GM12878 (cell line): ENCODE data around the gene GPBAR1. TPM values are rescaled to one million over a fixed set of nuclear protein-coding genes. Genes with fewer than 3 reads are reported as not detected.

Experiments
- ATAC-seq: fragments of 200-7000 bp; cut with Tn5 transposase; 3 replicates; pipeline ENCODE4 v1.9.1; 2020; ENCODE audit warnings: mild to moderate bottlenecking, moderate library complexity
- BruUV-seq: library from RNA; stranded (reverse); fragments of 400-500 nt; replicated peaks from 2 replicates; lab custom pipeline; 2021; lab: Mats Ljungman, UMichigan
- CTCF ChIA-PET: fragments of 300-600 bp; sonication (Branson Sonifier 250); formaldehyde crosslinking; extraction: SDS; loops from one replicate; lab custom pipeline; 2021; ENCODE audit warnings: inconsistent platforms; lab: Yijun Ruan, JAX
- POLR2A ChIA-PET: fragments of 350-600 bp; formaldehyde crosslinking; extraction: SDS; loops from one replicate; lab custom pipeline; 2021; ENCODE audit warnings: inconsistent platforms; lab: Charles Lee
- RAD21 ChIA-PET: fragments of 300-600 bp; sonication (Branson Sonifier 250); formaldehyde crosslinking; loops from one replicate; lab custom pipeline; 2023; ENCODE audit warnings: antibody characterized with exemption; ENCODE audit not compliant: unreplicated experiment; lab: Charles Lee
- SMC1A ChIA-PET: fragments of 300-600 bp; sonication (Branson Sonifier 250); formaldehyde crosslinking; loops from one replicate; lab custom pipeline; 2023; ENCODE audit not compliant: unreplicated experiment, uncharacterized antibody; lab: Charles Lee
- DNase-seq: peaks from one replicate; pipeline ENCODE4 v3.0.0-alpha.2; 2011; ENCODE audit warnings: low read depth, low spot score
- FAIRE-seq: peaks from 3 replicates; lab custom pipeline; 2011; peaks lifted over from hg19 to GRCh38; lab: Jason Lieb, UNC
- H2AFZ ChIP-seq: 2 replicates; pipeline ENCODE4 v1.6.0; 2011; ENCODE audit warnings: low read depth, low read length, control low read depth; ENCODE audit not compliant: control insufficient read depth
- H3K27ac ChIP-seq: 2 replicates; pipeline ENCODE4 v1.5.1; 2011; ENCODE audit warnings: control low read depth; ENCODE audit not compliant: control insufficient read depth, insufficient read depth
- H3K27me3 ChIP-seq, 2 experiments: replicated peaks in 1 of 2; 2 replicates each; pipeline versions ENCODE4 v1.6.0 to v1.6.1; 2011; ENCODE audit warnings: low read length in 1 of 2; ENCODE audit not compliant: control insufficient read depth in 2 of 2, insufficient read depth in 2 of 2
- H3K36me3 ChIP-seq, 2 experiments: 2 replicates each; pipeline ENCODE4 v1.5.1; 2011; ENCODE audit warnings: low read length in 1 of 2; ENCODE audit not compliant: control insufficient read depth in 2 of 2, insufficient read depth in 2 of 2
- H3K4me1 ChIP-seq: 2 replicates; pipeline ENCODE4 v1.6.1; 2011; ENCODE audit warnings: mild to moderate bottlenecking, low read length, moderate library complexity, mixed read lengths; ENCODE audit not compliant: control insufficient read depth, insufficient read depth
- H3K4me2 ChIP-seq: 2 replicates; pipeline ENCODE4 v1.6.0; 2011; ENCODE audit warnings: control low read depth; ENCODE audit not compliant: control insufficient read depth, insufficient read depth
- H3K4me3 ChIP-seq: fragments of 200-600 bp; sonication (generic); 2 replicates; pipeline ENCODE4 v1.5.1; 2016
- H3K79me2 ChIP-seq: 2 replicates; pipeline ENCODE4 v1.6.0; 2011; ENCODE audit warnings: low read length; ENCODE audit not compliant: control insufficient read depth, insufficient read depth
- H3K9ac ChIP-seq: 2 replicates; pipeline ENCODE4 v1.8.0; 2011; ENCODE audit warnings: low read length, control low read depth, mixed read lengths; ENCODE audit not compliant: control insufficient read depth, insufficient read depth
- H3K9me3 ChIP-seq: replicated peaks from 3 replicates; pipeline ENCODE4 v1.5.1; 2011; ENCODE audit warnings: mild to moderate bottlenecking, low read length; ENCODE audit not compliant: control insufficient read depth, insufficient read depth
- H4K20me1 ChIP-seq: 2 replicates; pipeline ENCODE4 v1.6.0; 2011; ENCODE audit not compliant: control insufficient read depth, insufficient read depth
- BHLHE40 ChIP-seq, 2 experiments: fragments of 450-650 bp in 1 of 2; IDR thresholded peaks; 2 replicates each; pipeline ENCODE4 v1.6.1; 2011 to 2017; ENCODE audit warnings: low read depth in 2 of 2, borderline replicate concordance in 1 of 2, improper control_type of control experiment in 1 of 2, low read length in 1 of 2, mild to moderate bottlenecking in 1 of 2
- E2F8 ChIP-seq: fragments of 450-650 bp; IDR thresholded peaks from 2 replicates; pipeline ENCODE4 v1.6.1; 2018; ENCODE audit warnings: mild to moderate bottlenecking, low read depth, moderate library complexity; ENCODE audit not compliant: partially characterized antibody
- GABPA ChIP-seq: IDR thresholded peaks from 2 replicates; pipeline ENCODE4 v1.6.1; 2014; ENCODE audit warnings: antibody characterized with exemption, low read depth, mild to moderate bottlenecking, inconsistent platforms
- HDAC2 ChIP-seq: fragments of 200-600 bp; sonication (generic); IDR thresholded peaks from 2 replicates; pipeline ENCODE4 v1.6.1; 2017
- NBN ChIP-seq: fragments of 450-650 bp; IDR thresholded peaks from 2 replicates; pipeline ENCODE4 v1.6.1; 2016
- PML ChIP-seq: IDR thresholded peaks from 2 replicates; pipeline ENCODE4 v1.6.1; 2012; ENCODE audit warnings: low read length, inconsistent platforms
- POLR2A ChIP-seq: IDR thresholded peaks from 2 replicates; pipeline ENCODE4 v1.6.1; 2011; ENCODE audit warnings: low read depth, mild to moderate bottlenecking, low read length
- RCOR1 ChIP-seq: conservative IDR thresholded peaks from 2 replicates; pipeline ENCODE4 v1.6.1; 2012; ENCODE audit warnings: low read depth, low read length, improper control_type of control experiment
- SREBF2 ChIP-seq: IDR thresholded peaks from 2 replicates; pipeline ENCODE4 v1.6.1; 2012; ENCODE audit warnings: mild to moderate bottlenecking, low read length
- WRNIP1 ChIP-seq: IDR thresholded peaks from 2 replicates; pipeline ENCODE4 v1.6.1; 2011; ENCODE audit warnings: low read depth, low read length, improper control_type of control experiment, borderline replicate concordance
- ZBED1 ChIP-seq: IDR thresholded peaks from 2 replicates; pipeline ENCODE4 v1.6.1; 2016; ENCODE audit warnings: borderline replicate concordance
- WGBS: methylation state at CpG from one replicate; pipeline ENCODE4 v1.1.6; 2016; ENCODE audit warnings: low lambda C conversion rate; ENCODE audit not compliant: insufficient replicate concordance, insufficient coverage; ENCODE audit errors: missing lambda C conversion rate; 5-methylcytosine and 5-hydroxymethylcytosine counted together
- in situ Hi-C: fragments of 300-500 bp; cut with MboI; formaldehyde crosslinking; loops from 9 replicates; pipeline ENCODE4 v1.14.3; 2018; ENCODE audit warnings: mixed read lengths
- intact Hi-C: fragments of 100-400 bp; cut with micrococcal nuclease; formaldehyde crosslinking; loops from one replicate; pipeline ENCODE4 v1.14.2; 2022; ENCODE audit not compliant: unreplicated experiment
- polyA plus RNA-seq, 11 experiments: library from polyadenylated mRNA; depleted of rRNA in 4 of 11; unstranded in 6 of 11; stranded (reverse) in 5 of 11; fragments of >200 nt; fragmentation: Nextera tagmentation in 4 of 11; fragmentation: Illumina TruSeq in 1 of 11; extraction: Ambion mirVana in 4 of 11; extraction: Trizol in 1 of 11; gene quantifications; 1 replicate in 1 of 11; 2 replicates in 10 of 11; pipeline versions ENCODE4 v1.2.1 to v1.2.3, GENCODE V29; 2011 to 2016; ENCODE audit warnings: inconsistent platforms in 2 of 11, missing spikeins in 2 of 11, low read depth in 1 of 11
- total RNA-seq, 4 experiments: library from RNA; depleted of rRNA in 3 of 4; stranded (reverse); fragments of >200 nt in 3 of 4; fragmentation: Illumina TruSeq in 1 of 4; extraction: Trizol in 1 of 4; gene quantifications; 2 replicates each; pipeline versions ENCODE4 v1.2.1 to v1.2.3, GENCODE V29; 2013 to 2021

GPBAR1 gene
- total and polyA plus RNA-seq, 10 of the 15 experiments (the other 5 are each of a cell fraction or from before 2014, with no cell fraction given) = 0.03 to 0.36 (median 0.11) TPM; not detected in 3

GRCh38 chr2:218244204-218244603, 16.6 kb upstream of the GPBAR1 start:
- H3K9me3 ChIP-seq = no peaks in the 10 kb centered on the region
- H3K9ac ChIP-seq = no peak overlapping the region
- ChIA-PET RAD21 (interaction anchor here (0.5 kb wide), 1 partner anchor 1003 kb away, joined by 3 read pairs; no protein-coding TSS in a partner anchor), CTCF (interaction anchor here (2.1 kb wide), 1 partner anchor 13 kb away, joined by 10 read pairs; no protein-coding TSS in a partner anchor), POLR2A (interaction anchor here (1.4 to 1.7 kb wide), 2 partner anchors 9 to 28 kb away, joined by 3 to 4 read pairs; partner anchors contain the start of gene ARPC2), SMC1A (interaction anchor here (0.7 to 1.5 kb wide), 2 partner anchors 10 to 80 kb away, joined by 3 to 4 read pairs; no protein-coding TSS in a partner anchor)
- no peak for ATAC-seq
- intact Hi-C loops (loop anchor here (5.0 kb wide), 1 partner anchor 57 kb away; no protein-coding TSS in a partner anchor), in situ Hi-C loops (no loop called here)
- H3K4me1 ChIP-seq = no peaks in the 10 kb centered on the region
- WGBS = 100% methylated on average over 1 of the region's 1 CpG
- H3K27ac ChIP-seq = no peak overlapping the region
- peaks cover 35 to 65% of the 10 kb centered on the region in 2 experiments for H3K36me3 ChIP-seq
- TF ChIP-seq GABPA (no peak), PML (no peak), WRNIP1 (no peak), SREBF2 (no peak), E2F8 (no peak), HDAC2 (no peak), POLR2A (no peak; the same call in 1 of the 2 replicates), RCOR1 (no peak), ZBED1 (no peak), BHLHE40 (IDR thresholded peaks at IDR 0.05; ENCODE audit: borderline replicate concordance in 1 of 2, low read depth in 2 of 2, low read length in 1 of 2) (no peak), NBN (no peak)
- no peaks in the 10 kb centered on the region for H3K27me3 ChIP-seq
- H3K79me2 ChIP-seq = no peaks in the 10 kb centered on the region
- no peak overlapping the region for H2AFZ ChIP-seq
- no peak overlapping the region for H3K4me2 ChIP-seq
- no peak for FAIRE-seq
- no peak for DNase-seq
- no peak overlapping the region for H3K4me3 ChIP-seq
- no peaks in the 10 kb centered on the region; the same call in 1 of the 2 replicates for H4K20me1 ChIP-seq
- BruUV-seq = TSS peak; percentile 23
